Right hindlimb (tissue), 1 donor: ENCODE measurements around the gene PCDHGB6.
"Not testable (repeated sequence)": the region's sequence is repeated elsewhere in the genome, so short reads cannot be mapped to it uniquely, and the experiment has no call there.

Source experiments
- DNase-seq: peaks from one replicate; pipeline ENCODE4 v3.0.0-alpha.2; 2018

Gene PCDHGB6

DNA sequence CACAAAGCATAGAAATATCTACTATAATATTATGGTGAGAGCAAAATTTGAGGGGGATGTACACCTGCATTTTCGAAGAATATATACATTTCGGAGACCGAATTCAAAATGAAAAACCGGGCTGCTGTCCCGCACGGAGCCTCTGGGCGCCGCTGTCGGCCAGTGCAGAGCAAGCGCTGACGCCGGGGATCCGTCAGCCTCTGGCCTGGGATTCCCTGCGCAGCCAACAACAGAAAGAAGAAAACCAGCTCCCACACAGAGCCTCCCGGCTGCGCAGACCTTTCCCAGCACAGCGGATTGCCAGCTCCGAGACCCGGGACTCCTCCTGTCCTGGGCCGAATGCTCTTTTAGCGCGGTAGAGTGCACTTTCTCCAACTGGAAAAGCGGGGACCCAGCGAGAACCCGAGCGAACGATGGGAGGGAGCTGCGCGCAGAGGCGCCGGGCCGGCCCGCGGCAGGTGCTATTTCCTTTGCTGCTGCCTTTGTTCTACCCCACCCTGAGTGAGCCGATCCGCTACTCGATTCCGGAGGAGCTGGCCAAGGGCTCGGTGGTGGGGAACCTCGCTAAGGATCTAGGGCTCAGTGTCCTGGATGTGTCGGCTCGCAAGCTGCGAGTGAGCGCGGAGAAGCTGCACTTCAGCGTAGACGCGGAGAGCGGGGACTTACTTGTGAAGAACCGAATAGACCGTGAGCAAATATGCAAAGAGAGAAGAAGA lies at the start of gene PCDHGB6:
TSS of gene PCDHGB6 (plus strand) at position 232 of the 716 bp plus-strand sequence. CDS start at position 414, 182 bp downstream.
- peak; percentile 46 for DNase-seq

DNA sequence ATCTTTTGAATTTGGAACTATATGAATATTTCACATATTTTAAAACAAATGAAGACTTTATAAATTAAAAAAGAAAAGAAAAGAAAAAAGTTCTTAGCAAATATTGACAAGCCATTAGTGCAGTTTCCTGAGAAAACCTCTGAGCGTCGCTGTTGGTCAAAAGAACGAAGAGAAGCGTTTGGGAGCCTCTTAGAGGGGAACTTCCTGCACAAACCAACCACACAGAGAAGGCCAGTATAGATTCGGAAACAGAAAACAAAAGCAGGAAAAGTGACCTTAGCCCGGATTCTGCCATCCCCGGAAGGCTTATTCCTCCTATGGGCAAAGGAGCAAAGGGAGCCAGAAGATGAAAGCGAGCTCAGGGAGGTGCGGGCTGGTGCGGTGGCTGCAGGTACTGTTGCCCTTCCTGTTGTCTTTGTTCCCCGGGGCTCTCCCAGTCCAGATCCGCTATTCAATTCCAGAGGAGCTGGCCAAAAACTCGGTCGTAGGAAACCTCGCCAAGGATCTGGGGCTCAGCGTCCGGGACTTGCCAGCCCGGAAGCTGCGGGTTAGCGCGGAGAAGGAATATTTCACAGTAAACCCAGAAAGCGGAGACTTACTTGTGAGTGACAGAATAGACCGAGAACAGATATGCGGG lies 47.9 kb upstream of the PCDHGB6 start, which contains the start of gene PCDHGB2:
TSS of gene PCDHGB2 (plus strand) at position 205 of the 637 bp plus-strand sequence. CDS start at position 347, 142 bp downstream.
- DNase-seq, result no peak

DNA sequence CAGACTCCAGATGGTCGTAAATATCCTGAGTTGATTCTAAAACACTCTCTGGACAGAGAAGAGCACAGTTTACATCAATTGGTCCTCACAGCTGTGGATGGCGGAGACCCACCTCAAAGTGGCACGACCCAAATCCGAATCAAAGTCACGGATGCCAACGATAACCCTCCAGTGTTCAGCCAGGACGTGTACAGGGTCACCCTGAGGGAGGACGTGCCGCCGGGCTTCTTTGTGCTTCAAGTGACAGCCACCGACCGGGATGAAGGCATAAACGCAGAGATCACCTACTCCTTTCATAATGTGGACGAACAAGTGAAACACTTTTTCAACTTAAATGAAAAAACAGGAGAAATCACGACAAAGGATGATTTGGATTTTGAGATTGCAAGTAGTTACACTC lies 47.1 kb upstream of the PCDHGB6 start:
- DNase-seq, result no peak

DNA sequence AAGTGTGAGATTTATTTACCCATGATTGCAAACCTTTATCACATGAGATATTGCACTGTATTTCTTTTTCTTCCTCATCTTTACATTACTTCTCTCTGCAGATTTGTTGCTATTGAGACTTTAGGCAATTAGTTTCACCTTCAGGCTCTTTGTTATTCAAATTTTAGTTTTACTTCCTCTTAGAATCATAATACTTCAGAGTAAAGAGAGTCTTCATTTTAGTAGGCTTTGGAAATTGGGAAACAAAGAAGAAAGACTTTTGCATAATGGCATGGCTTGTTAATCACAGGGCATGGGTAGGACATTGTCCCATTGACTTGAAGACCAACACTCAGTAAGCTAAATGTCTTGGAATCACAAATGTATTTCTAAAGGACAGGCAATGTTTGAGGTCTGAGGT lies 45.1 kb upstream of the PCDHGB6 start:
- DNase-seq, result no peak

DNA sequence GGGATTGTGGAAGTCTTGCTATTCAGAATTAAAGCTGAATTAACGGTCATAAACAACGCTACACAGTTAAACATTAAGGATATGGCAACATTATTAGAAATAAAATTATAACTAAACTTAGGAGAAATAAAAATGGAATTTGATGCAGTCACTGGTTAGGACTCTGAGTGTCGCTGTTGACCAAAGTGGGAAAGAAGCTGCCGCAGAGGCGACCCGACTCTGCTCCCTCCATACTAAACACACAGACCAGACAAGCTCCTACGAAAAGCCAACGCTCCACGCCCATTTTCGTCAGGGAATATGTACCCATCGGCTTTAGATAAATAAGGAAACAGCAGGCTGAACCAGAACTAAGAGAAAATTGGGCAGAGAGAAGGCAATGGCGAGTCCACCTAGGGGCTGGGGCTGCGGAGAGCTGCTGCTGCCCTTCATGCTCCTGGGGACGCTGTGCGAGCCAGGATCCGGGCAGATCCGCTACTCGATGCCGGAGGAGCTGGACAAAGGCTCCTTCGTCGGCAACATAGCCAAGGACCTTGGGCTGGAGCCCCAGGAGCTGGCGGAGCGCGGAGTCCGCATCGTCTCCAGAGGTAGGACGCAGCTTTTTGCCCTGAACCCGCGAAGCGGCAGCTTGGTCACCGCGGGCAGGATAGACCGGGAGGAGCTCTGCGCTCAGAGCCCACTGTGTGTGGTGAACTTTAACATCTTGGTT lies 43.7 kb upstream of the PCDHGB6 start, which contains the start of gene PCDHGA5:
TSS of gene PCDHGA5 (plus strand) at position 211 of the 709 bp plus-strand sequence. CDS start at position 380, 169 bp downstream.
- DNase-seq, result no peak

DNA sequence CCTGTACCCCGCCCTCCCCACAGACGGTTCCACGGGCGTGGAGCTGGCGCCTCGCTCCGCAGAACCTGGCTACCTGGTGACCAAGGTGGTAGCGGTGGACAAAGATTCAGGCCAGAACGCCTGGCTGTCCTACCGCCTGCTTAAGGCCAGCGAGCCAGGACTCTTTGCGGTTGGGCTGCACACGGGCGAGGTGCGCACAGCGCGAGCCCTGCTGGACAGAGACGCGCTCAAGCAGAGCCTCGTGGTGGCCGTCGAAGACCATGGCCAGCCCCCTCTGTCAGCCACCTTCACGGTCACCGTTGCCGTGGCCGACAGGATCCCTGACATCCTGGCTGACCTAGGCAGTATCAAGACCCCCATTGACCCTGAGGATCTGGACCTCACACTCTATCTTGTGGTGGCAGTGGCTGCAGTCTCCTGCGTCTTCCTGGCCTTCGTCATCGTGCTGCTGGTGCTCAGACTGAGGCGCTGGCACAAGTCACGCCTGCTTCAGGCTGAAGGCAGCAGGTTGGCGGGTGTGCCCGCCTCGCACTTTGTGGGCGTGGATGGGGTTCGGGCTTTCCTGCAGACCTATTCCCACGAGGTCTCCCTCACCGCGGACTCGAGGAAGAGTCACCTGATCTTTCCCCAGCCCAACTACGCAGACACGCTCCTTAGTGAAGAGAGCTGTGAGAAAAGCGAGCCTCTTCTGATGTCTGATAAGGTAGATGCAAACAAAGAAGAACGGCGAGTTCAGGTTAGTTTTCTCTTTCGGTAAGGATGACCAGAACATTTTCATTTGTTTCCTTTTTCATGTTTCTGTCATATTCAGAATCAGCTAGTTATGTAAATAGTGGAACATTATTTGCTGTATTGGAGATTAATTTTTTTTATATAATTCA lies 41.6 kb upstream of the PCDHGB6 start:
- no peak for DNase-seq

DNA sequence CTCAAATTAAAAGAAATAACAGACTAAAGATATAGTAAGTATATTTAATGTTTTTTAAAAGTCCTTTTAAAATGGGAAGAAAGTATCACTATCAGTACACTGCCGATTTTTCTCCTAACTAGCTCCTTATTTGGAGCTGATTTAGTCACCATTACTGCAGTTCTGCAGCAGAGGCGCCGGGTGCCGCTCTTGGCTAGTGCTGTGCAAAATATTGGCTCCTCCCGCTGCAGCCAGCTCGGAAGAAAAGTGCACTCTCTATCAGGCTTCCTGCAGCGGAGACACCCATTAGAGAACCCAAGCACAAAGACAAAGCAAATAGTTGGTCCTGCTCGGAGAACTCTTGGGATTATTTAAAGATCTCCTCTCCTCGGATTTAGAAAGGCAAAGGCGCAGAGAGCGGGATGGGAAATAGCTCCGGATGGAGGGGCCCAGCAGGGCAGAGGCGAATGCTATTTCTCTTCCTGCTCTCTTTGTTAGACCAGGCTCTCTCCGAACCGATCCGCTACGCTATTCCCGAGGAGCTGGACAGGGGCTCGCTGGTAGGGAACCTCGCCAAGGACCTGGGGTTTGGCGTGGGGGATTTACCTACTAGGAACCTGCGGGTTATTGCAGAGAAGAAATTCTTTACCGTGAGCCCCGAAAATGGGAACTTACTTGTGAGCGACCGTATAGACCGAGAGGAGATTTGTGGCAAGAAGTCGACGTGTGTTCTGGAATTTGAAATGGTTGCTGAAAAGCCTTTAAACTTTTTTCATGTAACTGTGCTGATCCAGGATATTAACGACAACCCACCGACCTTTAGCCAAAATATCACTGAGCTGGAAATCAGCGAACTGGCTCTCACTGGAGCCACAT lies 37.6 kb upstream of the PCDHGB6 start, which contains the start of gene PCDHGB3:
TSS of gene PCDHGB3 (plus strand) at position 249 of the 855 bp plus-strand sequence. CDS start at position 402, 153 bp downstream.
- no peak for DNase-seq

DNA sequence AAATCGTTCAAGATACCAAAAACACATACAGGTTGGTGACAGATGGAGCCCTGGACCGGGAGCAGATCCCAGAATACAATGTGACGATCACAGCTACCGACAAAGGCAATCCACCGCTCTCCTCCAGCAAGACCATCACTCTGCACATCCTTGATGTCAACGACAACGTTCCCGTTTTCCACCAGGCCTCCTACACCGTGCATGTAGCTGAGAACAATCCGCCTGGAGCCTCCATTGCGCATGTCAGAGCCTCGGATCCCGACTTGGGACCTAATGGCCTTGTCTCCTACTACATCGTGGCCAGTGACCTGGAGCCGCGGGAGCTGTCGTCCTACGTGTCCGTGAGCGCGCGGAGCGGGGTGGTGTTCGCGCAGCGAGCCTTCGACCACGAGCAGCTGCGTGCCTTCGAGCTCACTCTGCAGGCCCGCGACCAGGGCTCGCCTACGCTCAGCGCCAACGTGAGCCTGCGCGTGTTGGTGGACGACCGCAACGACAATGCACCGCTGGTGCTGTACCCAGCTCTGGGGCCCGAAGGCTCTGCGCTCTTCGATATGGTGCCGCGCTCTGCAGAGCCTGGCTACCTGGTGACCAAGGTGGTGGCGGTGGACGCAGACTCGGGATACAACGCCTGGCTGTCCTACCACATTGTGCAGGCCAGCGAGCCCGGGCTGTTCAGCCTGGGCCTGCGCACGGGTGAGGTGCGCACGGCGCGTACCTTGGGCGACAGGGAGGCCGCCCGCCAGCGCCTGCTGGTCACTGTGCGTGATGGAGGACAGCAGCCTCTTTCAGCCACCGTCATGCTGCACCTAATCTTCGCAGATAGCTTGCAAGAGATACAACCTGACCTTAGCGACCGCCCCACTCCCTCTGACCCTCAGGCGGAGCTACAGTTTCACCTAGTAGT lies 36.0 kb upstream of the PCDHGB6 start:
- DNase-seq, result no peak

DNA sequence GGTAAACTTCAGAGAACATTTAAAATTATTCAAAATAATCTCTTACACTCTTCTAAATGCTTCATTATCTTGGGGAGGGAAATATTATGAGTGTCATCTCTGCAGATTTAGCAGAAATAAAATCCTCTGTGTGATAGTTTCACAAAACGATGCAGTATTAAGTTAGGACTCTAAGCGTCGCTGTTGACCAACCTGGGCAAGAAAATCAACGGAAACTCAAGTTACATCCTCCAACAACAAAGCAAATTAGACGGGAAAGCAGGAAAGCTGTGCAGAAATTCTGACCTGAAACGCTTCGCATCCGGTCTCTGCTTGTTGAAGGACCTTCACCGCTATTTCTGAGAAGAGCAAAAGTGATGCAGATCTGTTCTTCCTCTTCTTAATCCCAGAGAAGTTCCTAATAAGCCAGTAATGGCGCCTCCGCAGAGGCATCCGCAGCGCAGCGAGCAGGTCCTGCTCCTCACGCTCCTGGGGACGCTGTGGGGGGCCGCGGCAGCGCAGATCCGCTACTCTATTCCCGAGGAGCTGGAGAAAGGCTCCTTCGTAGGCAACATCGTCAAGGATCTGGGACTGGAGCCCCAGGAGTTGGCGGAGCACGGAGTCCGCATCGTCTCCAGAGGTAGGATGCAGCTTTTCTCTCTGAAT lies 34.0 kb upstream of the PCDHGB6 start, which contains the start of gene PCDHGA6:
TSS of gene PCDHGA6 (plus strand) at position 219 of the 645 bp plus-strand sequence. CDS start at position 412, 193 bp downstream.
- no peak for DNase-seq

DNA sequence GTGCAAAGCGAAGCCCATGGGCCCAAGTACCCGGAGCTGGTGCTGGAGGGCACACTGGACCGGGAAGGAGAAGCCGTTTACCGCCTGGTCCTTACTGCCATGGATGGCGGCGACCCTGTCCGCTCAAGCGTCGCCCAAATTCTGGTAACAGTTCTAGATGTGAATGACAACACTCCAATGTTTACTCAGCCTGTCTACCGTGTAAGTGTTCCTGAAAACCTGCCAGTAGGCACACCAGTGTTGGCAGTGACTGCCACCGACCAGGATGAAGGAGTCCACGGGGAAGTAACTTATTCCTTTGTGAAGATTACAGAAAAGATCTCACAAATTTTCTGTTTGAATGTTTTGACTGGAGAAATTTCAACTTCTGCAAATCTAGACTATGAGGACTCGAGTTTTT lies 33.2 kb upstream of the PCDHGB6 start:
- no peak for DNase-seq

DNA sequence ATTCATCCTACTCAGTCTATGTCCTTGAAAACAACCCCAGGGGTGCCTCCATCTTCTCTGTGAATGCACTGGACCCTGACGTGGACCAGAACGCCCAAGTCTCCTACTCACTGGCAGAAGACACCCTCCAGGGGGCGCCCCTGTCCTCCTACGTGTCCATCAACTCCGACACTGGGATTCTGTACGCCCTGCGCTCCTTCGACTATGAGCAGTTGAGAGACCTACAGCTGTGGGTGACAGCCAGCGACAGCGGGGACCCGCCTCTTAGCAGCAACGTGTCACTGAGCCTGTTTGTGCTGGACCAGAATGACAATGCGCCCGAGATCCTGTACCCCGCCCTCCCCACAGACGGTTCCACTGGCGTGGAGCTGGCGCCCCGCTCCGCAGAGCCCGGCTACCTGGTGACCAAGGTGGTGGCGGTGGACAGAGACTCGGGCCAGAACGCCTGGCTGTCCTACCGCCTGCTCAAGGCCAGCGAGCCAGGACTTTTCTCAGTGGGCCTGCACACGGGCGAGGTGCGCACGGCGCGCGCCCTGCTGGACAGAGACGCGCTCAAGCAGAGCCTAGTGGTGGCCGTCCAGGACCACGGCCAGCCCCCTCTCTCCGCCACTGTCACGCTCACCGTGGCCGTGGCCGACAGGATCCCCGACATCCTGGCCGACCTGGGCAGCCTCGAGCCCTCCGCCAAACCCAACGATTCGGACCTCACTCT lies 32.2 kb upstream of the PCDHGB6 start:
- DNase-seq, result not testable (repeated sequence)

DNA sequence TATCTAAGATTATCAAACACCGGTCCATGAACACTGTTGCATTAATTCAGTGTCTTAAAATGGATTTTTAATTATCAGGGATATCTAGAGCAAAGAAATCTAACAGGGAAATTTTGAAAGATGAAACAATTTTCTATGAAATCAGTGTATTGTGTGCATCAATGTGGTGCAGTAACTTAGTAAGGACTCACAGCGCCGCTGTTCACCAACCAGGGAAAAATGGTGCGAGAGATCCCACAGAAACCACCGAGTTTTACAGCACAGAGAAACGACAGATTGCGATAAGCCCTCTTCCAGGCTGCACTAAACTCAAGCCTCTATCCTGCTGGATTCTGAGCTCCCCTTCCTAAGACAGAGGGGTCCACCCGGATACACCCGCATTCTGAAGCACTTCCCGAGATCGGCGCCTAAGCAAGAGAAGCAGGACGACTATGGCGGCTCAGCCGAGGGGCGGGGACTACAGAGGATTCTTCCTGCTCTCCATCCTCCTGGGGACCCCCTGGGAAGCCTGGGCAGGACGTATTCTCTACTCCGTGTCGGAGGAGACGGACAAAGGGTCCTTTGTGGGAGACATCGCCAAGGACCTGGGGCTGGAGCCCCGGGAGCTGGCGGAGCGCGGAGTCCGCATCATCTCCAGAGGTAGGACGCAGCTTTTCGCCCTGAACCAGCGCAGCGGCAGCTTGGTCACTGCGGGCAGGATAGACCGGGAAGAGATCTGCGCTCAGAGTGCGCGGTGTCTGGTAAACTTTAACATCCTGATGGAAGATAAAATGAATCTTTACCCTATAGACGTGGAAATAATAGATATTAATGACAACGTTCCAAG lies 25.1 kb upstream of the PCDHGB6 start, which contains the start of gene PCDHGA7:
TSS of gene PCDHGA7 (plus strand) at position 274 of the 826 bp plus-strand sequence. CDS start at position 432, 158 bp downstream.
- no peak for DNase-seq

DNA sequence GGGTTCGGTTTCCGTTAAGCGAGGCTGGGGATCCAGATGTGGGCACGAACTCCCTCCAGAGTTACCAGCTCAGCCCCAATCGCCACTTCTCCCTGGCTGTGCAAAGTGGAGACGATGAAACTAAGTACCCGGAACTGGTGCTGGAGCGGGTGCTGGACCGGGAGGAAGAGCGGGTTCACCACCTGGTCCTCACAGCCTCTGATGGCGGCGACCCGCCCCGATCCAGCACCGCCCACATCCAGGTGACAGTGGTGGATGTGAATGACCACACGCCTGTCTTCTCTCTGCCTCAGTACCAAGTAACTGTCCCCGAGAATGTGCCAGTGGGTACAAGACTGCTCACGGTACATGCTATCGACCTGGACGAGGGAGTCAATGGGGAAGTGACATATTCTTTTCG lies 24.5 kb upstream of the PCDHGB6 start:
- DNase-seq, result no peak

DNA sequence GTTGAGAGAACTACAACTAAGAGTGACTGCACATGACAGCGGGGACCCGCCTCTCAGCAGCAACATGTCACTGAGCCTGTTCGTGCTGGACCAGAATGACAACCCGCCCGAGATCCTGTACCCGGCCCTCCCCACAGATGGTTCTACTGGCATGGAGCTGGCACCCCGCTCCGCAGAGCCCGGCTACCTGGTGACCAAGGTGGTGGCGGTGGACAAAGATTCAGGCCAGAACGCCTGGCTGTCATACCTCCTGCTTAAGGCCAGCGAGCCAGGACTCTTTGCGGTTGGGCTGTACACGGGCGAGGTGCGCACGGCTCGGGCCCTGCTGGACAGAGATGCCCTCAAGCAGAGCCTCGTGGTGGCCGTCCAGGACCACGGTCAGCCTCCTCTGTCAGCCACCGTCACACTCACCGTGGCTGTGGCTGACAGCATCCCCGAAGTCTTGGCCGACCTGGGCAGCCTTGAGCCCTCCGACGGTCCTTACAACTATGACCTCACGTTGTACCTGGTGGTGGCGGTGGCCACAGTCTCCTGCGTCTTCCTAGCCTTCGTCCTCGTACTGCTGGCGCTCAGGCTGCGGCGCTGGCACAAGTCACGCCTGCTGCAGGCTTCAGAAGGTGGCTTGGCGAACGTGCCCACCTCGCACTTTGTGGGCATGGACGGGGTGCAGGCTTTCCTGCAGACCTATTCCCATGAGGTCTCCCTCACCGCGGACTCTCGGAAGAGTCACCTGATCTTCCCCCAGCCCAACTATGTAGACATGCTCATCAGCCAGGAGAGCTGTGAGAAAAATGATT lies 23.2 kb upstream of the PCDHGB6 start:
- no peak for DNase-seq

DNA sequence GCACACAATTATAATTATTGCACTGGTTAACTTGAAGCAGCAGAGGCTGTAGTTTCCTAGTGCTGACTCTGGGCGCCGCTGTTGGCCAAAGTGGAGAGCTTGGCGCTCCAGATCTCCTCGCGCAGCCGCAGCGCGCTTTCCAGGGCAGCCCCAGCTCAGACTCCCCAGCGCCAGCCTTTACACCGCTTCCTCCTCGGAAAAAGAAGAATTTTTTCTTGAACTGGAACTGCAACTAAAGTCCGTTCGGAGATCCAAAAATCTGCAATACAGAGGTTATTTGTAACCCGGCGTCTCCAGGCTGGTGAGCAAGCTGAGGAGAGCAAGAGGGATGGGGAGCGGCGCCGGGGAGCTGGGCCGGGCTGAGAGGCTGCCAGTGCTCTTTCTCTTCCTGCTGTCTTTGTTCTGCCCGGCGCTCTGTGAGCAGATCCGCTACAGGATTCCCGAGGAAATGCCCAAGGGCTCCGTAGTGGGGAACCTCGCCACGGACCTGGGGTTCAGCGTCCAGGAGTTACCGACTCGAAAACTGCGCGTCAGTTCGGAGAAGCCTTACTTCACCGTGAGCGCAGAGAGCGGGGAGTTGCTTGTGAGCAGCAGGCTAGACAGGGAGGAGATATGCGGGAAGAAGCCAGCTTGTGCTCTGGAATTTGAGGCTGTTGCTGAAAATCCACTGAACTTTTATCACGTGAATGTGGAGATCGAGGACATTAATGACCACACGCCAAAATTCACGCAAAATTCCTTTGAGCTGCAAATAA lies 20.1 kb upstream of the PCDHGB6 start, which contains the start of gene PCDHGB4:
TSS of gene PCDHGB4 (plus strand) at position 142 of the 755 bp plus-strand sequence. CDS start at position 329, 187 bp downstream.
- not testable (repeated sequence) for DNase-seq

DNA sequence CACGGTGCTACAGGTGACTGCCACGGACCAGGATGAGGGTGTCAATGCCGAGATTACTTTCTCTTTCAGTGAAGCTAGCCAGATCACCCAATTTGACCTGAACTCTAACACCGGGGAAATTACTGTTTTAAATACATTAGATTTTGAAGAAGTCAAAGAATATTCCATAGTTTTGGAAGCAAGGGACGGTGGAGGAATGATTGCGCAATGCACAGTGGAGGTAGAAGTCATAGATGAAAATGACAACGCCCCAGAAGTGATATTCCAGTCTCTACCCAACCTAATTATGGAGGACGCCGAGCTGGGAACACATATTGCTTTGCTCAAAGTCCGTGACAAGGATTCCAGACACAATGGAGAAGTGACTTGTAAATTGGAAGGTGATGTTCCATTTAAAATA lies 19.2 kb upstream of the PCDHGB6 start:
- DNase-seq, result no peak
